GM18858 (cell line): ENCODE measurements around the gene TRO.
A peak's percentile ranks its signal among the peaks of the same experiment; 100 is the strongest.

Source experiments
- ATAC-seq: cut with Tn5 transposase; IDR thresholded peaks from one replicate; pipeline ENCODE4 v1.9.1; 2021; ENCODE audit not compliant: unreplicated experiment

The TRO gene, protein sequence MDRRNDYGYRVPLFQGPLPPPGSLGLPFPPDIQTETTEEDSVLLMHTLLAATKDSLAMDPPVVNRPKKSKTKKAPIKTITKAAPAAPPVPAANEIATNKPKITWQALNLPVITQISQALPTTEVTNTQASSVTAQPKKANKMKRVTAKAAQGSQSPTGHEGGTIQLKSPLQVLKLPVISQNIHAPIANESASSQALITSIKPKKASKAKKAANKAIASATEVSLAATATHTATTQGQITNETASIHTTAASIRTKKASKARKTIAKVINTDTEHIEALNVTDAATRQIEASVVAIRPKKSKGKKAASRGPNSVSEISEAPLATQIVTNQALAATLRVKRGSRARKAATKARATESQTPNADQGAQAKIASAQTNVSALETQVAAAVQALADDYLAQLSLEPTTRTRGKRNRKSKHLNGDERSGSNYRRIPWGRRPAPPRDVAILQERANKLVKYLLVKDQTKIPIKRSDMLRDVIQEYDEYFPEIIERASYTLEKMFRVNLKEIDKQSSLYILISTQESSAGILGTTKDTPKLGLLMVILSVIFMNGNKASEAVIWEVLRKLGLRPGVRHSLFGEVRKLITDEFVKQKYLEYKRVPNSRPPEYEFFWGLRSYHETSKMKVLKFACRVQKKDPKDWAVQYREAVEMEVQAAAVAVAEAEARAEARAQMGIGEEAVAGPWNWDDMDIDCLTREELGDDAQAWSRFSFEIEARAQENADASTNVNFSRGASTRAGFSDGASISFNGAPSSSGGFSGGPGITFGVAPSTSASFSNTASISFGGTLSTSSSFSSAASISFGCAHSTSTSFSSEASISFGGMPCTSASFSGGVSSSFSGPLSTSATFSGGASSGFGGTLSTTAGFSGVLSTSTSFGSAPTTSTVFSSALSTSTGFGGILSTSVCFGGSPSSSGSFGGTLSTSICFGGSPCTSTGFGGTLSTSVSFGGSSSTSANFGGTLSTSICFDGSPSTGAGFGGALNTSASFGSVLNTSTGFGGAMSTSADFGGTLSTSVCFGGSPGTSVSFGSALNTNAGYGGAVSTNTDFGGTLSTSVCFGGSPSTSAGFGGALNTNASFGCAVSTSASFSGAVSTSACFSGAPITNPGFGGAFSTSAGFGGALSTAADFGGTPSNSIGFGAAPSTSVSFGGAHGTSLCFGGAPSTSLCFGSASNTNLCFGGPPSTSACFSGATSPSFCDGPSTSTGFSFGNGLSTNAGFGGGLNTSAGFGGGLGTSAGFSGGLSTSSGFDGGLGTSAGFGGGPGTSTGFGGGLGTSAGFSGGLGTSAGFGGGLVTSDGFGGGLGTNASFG (N-terminal part only)

DNA sequence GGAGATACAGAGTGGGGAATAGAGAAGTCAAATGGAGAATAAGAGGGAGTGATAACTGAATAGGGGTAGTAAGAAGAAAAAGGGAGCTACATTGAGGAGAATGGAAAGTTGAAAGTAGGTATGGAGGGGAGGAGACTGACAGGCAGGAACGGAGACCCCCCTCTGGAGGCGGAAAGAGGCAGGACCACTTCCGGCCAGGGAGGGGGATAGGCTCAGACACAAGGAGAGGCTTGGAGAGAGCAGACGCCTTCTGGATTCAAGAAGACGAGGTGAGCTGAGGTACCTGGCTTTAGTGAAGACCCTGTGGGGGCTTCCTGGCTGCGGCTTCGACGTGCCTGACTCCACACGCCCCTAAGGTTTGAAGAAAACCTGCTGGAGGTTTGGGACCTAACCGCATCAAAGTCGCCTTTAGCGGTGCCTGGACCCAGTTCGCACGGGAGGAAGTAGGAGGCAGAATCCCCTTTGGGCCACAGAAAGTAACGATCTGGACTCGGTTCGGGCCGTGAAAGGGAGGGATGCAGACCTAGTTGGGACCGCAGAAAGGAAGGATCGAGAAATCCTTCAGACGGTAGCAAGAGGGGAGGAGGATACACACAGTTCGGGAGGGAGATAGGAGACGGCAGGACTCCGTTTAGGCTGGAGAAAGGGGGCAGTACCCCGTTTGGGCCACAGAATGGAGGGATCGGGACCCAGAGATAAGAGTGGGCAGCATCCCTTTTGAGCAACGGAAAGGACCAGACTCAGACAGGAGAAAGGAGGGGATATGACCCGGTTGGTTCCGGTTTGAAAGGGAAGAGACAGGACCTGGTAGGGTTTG lies at the start of gene TRO:
TRO (plus strand) TSS at position 215 of the 817 bp plus-strand sequence. CDS start 1,423 bp downstream, outside the sequence.
- ATAC-seq, result no peak

DNA sequence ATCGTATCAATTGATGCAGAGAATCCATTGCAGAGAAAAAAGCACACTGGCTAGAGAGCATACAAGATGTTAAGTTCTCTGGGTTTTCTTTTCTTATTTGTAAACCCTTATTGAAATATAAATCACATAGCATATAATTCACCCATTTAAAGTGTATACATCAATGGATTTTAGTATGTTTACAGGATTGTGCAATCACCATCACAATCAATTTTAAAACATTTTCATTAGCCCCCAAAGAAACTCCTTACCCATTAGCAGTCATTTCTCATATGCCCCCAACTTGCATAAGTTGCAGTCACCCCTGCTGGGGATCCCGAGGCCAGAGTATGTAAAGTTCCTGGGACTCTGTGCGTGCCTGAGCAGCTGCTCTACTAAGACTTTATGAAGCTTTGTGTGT lies 34.9 kb upstream of the TRO start:
- no peak for ATAC-seq

DNA sequence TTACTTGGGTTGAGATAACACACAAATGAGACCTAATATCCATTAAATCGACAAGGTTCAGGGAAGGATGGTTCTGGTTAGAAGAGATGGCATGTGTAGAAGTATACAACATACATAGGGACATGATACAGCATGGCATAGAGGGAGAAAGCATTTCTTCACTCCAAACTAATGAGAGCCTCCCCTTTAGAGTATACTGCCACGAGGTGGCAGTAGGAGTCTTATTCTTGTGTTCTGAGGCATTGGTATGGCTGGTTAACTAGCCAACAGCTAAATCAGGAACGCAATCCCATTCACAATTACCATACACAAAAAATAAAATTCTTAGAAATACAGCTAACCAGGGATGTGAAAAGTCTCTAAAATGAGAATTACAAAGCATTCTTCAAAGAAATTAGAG lies 29.1 kb upstream of the TRO start:
- ATAC-seq, result peak; percentile 74

DNA sequence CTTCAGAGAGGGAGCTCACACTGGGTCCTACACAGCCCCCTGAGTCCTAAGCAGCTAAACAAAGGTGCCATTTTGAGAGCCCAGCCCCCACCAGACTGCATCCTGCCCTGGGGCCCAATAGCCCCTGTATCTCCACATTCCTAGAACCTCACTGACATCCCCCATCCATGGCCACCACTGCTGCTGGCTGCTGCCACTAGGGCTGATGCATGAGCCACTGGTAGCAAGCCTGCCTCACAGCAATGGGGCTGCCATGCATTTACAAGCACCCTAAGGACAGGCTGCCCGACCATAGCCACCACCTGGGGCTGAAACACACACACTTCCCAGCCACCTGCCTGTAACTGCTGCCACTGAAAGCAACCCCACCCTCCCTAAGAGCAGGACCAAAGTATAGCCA lies 26.5 kb upstream of the TRO start:
- ATAC-seq, result no peak

DNA sequence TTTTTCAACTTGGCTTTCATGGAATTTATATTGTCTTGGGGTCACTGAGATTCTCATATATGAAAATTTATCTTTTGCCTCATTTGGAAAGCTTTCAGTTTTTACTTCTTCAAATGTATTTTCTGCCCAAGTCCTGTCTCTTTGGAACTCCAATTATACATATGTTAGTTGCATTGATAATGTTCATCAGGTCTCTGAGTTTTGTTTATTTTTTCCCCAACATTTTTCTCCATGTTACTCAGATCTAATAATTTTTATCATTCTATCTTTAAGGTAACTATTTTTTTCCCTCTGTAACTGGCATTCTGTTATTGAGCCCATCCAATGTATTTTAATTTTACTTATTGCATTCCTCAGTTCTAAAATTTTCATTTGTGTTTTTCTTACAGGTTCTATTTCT lies 10.7 kb upstream of the TRO start:
- ATAC-seq, result no peak

DNA sequence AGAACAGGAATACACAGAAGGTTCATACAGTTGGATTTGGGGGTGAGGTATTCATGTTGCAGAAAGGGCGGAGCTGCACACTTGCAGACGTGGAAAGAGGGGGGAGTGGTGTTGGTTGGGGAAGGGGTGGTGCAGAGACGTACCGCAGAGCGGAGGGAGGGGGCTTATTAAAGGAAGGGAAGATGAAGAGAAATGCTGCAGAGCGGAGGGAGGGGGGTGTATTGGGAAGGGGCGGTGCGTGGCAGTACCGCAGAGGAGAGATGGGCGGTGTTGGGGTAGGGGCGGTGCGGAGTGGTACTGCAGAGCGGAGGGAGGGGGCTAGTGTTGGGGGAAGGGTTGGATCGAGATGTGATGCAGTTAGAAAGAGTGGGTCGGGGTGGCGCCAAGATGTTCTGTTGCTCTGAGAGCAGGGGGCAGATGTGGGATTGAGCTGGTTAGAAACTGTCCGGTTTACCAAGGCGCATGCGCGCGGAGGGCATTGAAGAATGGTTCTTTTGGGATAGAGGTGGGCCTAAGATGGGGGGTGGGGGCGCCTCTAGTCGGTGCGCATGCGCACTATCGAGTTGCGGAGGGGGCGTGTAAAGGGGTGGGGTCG lies 900 bp downstream of the TRO start:
- ATAC-seq, result peak; percentile 53

DNA sequence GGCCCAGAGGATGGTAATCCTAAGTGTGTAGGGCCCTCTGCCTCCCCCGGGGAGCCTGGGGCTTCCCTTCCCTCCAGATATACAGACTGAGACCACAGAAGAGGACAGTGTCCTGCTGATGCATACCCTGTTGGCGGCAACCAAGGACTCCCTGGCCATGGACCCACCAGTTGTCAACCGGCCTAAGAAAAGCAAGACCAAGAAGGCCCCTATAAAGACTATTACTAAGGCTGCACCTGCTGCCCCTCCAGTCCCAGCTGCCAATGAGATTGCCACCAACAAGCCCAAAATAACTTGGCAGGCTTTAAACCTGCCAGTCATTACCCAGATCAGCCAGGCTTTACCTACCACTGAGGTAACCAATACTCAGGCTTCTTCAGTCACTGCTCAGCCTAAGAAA lies 1.9 kb downstream of the TRO start:
- no peak for ATAC-seq

DNA sequence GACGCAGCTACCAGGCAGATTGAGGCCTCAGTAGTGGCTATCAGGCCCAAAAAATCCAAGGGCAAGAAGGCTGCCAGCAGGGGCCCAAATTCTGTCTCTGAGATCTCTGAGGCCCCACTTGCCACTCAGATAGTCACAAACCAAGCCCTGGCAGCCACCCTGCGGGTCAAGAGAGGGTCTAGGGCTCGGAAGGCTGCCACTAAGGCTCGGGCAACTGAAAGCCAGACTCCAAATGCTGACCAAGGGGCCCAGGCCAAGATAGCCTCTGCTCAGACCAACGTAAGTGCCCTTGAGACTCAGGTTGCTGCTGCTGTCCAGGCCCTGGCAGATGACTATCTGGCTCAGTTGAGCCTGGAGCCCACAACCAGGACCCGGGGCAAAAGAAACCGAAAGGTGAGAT lies 2.8 kb downstream of the TRO start:
- no peak for ATAC-seq

DNA sequence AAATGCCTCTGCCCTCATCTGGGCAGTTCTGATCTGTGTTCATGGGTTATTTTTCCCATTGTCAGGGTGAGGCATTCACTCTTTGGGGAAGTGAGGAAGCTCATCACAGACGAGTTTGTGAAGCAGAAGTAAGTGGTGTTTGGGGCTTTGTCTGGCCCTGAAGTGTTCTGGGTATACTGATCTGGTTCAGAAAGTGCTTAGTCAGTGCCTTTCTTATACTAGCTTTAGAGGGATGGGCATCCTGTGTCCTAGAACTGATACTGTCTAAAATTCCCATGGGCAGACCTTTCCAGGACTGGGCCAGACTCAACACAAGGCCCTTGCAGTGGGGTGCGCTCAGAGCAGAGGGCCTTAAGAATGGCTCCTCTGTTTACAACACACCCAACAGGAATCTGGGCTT lies 6.4 kb downstream of the TRO start:
- no peak for ATAC-seq

DNA sequence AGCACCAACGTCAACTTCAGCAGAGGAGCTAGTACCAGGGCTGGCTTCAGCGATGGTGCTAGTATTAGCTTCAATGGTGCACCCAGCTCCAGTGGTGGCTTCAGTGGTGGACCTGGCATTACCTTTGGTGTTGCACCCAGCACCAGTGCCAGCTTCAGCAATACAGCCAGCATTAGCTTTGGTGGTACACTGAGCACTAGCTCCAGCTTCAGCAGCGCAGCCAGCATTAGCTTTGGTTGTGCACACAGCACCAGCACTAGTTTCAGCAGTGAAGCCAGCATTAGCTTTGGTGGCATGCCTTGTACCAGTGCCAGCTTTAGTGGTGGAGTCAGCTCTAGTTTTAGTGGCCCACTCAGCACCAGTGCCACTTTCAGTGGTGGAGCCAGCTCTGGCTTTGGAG lies 8.3 kb downstream of the TRO start:
- ATAC-seq, result no peak

DNA sequence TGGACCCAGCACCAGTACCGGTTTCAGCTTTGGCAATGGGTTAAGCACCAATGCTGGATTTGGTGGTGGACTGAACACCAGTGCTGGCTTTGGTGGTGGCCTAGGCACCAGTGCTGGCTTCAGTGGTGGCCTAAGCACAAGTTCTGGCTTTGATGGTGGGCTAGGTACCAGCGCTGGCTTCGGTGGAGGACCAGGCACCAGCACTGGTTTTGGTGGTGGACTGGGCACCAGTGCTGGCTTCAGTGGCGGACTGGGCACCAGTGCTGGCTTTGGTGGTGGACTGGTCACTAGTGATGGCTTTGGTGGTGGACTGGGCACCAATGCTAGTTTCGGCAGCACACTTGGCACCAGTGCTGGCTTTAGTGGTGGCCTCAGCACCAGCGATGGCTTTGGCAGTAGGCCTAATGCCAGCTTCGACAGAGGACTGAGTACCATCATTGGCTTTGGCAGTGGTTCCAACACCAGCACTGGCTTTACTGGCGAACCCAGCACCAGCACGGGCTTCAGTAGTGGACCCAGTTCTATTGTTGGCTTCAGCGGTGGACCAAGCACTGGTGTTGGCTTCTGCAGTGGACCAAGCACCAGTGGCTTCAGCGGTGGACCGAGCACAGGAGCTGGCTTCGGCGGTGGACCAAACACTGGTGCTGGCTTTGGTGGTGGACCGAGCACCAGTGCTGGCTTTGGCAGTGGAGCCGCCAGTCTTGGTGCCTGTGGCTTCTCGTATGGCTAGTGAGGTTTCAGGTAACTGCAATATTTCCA lies 9.8 kb downstream of the TRO start:
- ATAC-seq, result no peak

DNA sequence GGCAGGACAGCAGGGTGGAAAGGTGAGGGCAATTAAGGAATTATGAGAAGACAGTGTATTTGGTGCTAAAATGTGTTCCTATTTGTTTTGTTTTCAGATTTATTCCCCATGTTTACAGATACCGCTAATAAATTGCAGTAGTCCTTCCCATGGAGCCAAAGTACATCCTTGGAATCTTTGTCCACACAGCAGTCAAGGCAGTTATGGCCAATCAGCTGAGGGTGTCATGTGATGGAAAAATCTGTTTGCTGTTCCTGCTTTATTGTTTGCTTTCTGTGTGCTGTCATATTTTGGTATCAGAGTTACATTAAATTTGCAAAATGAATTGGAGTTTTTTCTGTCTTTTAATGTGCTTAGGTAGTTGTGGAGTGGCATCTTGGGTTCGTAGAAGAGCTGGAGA lies 10.5 kb downstream of the TRO start:
- ATAC-seq, result no peak

DNA sequence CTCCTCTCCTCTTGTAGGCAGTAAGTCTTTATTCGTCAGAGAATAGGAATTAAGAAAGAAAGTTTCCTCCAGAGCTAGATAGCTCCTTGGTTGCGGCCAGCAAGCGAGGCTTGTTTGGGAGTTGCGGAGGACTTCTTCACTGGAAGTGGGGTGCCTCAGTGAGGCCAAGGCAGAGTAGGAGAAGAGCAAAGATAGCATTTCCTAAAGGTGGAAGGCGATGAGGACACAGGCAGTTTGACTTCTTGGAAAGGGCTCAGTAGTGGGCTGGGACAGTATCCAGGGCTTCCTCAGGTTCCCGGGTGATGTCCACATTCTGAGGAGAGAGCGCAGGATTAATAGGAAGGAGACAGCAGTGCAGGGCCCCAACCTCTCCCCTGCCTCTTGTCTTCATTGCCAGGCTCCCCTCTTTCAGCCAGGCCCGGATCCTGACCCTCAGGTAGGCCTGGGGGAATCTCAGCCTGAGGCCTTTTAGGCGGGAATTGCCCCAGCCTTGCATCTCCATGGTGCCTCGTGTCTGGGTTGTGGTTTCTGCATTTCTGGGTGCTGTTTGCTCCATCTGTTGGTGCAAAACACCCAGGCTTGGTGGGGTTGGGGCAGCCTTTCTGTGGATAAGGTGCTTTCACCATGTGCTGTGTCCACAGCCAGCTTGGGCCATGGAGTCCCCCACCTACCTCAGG lies 12.7 kb downstream of the TRO start:
- no peak for ATAC-seq

DNA sequence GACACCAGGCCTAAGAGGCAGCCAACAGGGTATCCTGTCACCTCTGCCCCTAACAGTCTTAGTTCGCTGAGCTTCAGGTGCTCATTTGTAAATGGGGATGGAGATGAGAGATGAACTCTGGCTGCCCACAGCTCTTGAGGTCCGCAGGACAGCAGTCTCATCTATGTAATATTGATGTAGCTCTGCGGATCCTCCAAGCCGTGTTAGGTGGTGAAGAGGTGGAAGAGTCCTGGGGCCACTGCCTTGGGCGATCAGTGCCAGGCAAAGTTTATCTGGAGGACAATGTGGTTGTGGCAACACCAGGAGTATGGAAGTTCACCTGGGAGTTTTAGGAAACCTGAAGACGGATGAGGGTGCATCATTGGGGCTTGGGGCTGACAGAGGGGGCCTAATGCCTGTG lies 13.4 kb downstream of the TRO start:
- no peak for ATAC-seq

DNA sequence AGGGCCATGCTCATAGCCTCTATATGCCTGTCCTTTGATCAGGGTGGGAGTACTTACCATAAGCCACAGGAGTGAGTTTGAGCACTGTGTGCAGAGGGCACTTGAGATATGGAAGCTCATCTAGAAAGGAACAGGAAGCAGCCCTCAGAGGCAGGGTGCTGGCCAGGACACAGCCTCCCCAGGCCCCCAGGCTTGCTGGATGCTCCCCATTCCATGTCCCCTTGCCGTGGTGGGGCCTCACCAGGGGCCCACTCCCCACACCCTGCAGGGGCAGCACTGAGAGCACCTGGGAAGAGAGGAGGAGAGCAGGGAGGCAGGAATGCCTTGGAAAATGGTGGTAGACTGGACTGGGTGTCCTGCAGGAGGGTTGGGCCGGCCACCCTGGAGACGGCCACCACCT lies 14.3 kb downstream of the TRO start:
- no peak for ATAC-seq

DNA sequence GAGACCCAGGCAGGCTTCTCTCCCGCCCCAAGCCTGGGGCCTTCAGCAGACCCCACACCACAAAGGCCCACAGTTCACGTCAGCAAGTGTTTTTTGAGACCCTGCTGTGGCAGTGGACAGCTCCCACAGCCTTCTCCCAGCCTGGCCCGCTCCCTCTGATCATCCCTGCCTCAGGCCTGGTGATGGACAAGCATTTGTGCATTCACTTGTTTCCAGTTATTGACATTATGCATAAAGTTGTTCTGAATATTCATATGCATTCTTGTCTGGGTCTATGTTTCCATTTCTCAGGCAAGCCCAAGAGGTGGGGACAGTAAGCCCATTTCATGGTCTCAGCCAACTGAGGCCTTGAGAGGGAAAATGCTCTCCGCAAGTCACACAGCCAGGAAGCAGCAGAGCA lies 14.7 kb downstream of the TRO start:
- ATAC-seq, result no peak

DNA sequence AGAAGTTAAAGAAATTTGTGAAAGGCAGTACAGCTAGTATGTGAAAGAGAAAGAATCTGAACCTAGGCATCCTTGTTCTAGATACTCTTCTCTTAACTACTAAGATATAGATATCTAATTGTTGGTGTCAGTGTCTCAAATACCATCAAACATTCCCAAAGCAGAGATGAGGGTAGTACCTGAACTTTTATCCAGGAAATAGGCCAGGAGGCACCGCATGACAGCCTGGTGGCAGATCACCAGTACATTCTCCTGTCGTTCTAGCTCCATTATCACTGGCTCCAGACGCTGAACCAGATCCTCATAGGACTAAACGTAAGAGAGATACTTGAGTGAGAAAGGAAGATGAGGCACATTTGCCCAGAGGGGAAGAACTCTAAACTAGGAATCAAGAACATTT lies 16.8 kb downstream of the TRO start:
- ATAC-seq, result no peak

DNA sequence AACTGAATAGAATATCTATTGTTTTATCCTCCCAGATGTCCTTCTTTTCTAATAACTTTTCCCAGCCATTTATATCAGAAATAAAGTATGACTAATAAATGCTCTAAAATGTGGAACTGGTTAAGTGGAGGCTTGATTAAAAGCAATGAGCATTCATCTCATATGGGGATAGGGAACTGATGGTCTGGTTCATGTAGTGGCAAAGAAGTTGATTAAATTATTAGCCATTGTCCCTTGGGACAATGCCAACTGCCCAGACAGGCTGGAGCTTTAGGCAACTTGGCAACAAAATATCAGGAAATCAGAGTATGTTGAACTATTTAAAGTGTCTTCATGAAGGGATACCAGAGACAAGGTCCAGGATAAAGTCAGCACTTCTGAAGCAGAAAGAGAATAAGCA lies 24.2 kb downstream of the TRO start:
- ATAC-seq, result no peak

DNA sequence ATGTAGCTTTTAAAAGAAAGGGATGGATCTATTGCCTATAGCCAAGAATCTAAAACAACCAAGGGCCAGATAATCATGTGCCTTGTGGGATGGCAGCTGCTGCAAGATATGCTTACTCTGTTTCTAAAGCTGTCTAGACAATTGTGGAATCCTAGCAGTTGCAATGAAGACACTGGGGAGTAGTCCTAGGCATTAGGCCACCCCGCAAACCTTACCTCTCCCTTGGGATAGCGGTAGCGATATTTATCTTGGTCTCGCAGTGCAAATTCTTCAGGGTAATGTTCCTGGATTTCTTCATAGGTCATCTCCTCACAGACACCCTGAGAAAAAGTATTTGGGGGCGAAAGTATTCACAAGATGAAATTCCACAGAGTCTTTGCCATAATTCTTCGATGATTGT lies 24.6 kb downstream of the TRO start:
- ATAC-seq, result no peak
